Left ventricle myocardium superior (tissue), 1 donor: Measurements from ENCODE around the gene TMEM154. TPM values are rescaled to one million over a fixed set of nuclear protein-coding genes. Genes with fewer than 3 reads are reported as not detected.

Experiments used
- ATAC-seq: fragments of 200-7000 bp; cut with Tn5 transposase; one replicate; pipeline ENCODE4 v1.9.1; 2020; ENCODE audit warnings: mild to moderate bottlenecking, moderate library complexity
- DNase-seq: peaks from one replicate; pipeline ENCODE4 v3.0.0-alpha.2; 2020
- intact Hi-C: fragments of 100-400 bp; cut with micrococcal nuclease; formaldehyde crosslinking; loops from one replicate; pipeline ENCODE4 v1.11.0; 2022
- long read RNA-seq: library from polyadenylated mRNA; unstranded; transcript quantifications from one replicate; pipeline ENCODE4 v2.0.0, GENCODE V29; 2021
- total RNA-seq: library from RNA; stranded (reverse); fragmentation: NEBNext Ultra II Directional; extraction: Animal tissue kit (Norgen Biotek cat#: 25700); gene quantifications from one replicate; pipeline ENCODE4 v1.2.1, GENCODE V29; 2021
- donor health status: DM: no; HTN: yes; CAD: no; lungs with severe emphysema.

Gene TMEM154, protein sequence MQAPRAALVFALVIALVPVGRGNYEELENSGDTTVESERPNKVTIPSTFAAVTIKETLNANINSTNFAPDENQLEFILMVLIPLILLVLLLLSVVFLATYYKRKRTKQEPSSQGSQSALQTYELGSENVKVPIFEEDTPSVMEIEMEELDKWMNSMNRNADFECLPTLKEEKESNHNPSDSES
- total RNA-seq, result 3.3 TPM
- long read RNA-seq, full-length matches to known transcripts, result 1 of 1 reads
- long read RNA-seq, partial matches to known transcripts, result 0 of 1 reads
- long read RNA-seq, other reads (novel, unspliced or antisense), result 0 of 1 reads

GRCh38 chr4:152679414-152680281, at the start of gene TMEM154:
TMEM154 (minus strand) TSS chr4:152679997; CDS start chr4:152679933, 64 bp downstream.
- peak; percentile 73 for DNase-seq
- peak; percentile 67 for ATAC-seq
- intact Hi-C loops, result no loop called here

DNA sequence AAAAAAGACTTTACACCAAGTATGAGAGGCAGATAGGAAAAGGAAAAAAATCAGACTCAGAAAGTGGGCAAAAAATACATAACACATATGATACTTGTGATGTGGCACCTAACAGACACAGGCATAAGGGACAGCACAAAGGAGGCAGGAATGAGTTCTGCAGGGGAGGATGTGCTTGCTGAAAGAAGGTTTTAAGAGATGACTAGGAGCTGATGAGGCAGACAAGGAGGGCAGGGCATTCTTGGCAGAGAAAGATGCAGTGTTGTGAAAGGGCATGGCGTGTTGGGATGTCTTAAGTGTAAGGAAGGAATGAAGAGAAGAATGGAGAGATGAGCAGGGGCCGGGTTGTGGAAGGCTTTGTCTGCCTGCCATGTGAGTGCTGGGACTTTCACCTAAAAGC, 49.7 kb upstream of the TMEM154 start:
- ATAC-seq, result no peak
- intact Hi-C loops, result no loop called here
- DNase-seq, result no peak

DNA sequence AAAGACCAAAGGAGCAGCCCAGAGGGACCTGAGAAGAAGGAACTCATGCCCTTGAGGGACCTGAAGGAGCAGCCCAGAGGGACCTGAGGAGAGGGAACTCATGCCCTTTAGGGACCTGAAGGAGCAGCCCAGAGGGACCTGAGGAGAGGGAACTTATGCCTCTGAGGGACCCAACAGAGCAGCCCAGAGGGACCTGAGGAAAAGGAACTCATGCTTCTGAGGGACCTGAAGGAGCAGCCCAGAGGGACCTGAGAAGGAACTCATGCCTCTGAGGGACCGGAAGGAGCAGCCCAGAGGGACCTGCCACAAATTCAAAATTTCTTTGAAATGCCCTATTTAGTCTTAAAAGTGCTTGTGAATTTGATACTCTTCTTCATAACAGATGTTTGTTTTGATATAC, 48.5 kb upstream of the TMEM154 start:
- ATAC-seq (no peak), DNase-seq (no peak)
- intact Hi-C loops, result no loop called here

DNA sequence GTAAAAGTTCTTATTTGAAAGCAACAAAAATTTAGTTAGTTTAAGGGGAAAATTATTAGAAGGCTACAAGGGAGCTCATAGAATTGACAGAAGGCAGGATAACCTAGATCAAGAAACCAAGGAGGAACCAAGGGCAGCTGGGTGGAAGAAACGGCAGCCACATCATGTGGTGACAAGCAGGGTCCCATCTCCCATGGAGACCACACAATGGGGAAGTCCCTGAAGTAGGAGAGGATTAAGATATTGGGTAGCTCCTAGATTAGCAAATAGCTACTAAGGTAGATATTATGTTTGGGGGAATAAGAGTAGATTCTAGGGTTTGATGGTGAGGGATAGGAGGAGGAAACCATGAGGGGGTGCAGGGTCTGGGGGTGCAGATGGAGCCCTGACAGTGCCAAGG, 48.0 kb upstream of the TMEM154 start:
- intact Hi-C loops, result no loop called here
- ATAC-seq (no peak), DNase-seq (no peak)

- intact Hi-C loops, result no loop called here
- ATAC-seq, result no peak
- no peak for DNase-seq
Observed at GRCh38 chr4:152724494-152724893, 44.7 kb upstream of the TMEM154 start.

GRCh38 chr4:152723236-152723635, 43.4 kb upstream of the TMEM154 start:
- no peak for DNase-seq
- intact Hi-C loops, result no loop called here
- no peak for ATAC-seq

- ATAC-seq (no peak), DNase-seq (no peak)
- intact Hi-C loops, result no loop called here
Observed at GRCh38 chr4:152719801-152720556, 40.2 kb upstream of the TMEM154 start.

GRCh38 chr4:152719291-152719690, 39.5 kb upstream of the TMEM154 start:
- DNase-seq (no peak), ATAC-seq (no peak)
- intact Hi-C loops, result no loop called here

GRCh38 chr4:152715076-152715475, 35.3 kb upstream of the TMEM154 start:
- DNase-seq (no peak), ATAC-seq (no peak)
- intact Hi-C loops, result no loop called here

DNA sequence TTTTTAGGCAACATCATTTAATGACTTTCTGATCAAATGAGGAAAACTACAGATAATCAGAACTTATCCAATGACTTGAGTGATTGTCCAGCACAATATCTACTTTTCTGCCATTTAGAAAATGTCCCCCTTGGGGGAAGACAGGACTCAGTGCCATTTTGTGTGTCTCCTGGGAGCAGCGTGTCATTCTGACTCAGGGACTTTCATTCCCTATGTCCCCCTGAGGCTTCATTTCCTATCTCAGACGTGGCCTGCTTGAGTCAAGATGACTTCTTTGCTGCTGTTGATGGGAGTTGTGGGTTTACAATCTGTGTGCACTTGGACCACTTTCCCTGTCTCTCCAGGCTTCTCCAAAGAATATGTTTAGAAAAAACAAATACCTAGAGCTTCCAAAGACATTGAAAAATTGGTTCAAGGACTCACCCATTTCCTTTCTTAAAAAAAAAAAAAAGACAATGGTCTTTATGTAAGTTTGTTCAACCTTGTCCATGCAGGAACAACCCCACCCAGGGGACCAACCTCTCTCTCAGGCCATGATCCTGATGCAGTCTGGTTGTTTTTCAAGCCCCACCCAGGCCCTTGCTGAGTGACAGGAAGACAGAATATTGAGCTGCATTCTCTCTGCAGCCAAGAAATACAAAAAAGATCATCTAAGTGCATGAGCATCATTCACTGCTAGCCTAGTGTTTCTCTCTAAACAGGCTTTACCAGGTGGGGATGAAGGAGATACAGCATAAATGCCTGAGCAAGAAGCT, 34.3 kb upstream of the TMEM154 start:
- DNase-seq (no peak), ATAC-seq (peak; percentile 57)
- intact Hi-C loops, result no loop called here

- ATAC-seq, result no peak
Observed at GRCh38 chr4:152709675-152710438, 30.1 kb upstream of the TMEM154 start.

DNA sequence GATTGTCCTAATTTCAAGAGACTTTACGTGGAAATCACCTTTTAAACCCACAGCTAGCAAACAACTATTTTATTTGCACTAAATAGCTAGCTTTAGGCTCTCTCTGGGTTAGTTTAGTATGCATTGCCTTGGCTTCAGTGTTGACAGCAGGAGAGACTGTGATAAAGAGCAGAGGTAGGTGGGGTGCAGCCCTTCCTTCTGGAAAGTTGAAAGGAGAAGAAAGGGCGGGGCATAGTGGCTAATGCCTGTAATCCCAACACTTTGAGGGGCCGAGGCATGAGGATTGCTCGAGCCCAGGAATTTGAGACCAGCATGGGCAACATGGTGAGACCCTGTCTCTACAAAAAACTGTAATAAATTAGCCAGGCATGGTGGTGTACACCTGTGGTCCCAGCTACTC, 29.0 kb upstream of the TMEM154 start:
- intact Hi-C loops, result no loop called here
- no peak for ATAC-seq

More at GRCh38 chr4:152709675-152710438, 30.1 kb upstream of the TMEM154 start:
- no peak for DNase-seq
- intact Hi-C loops, result no loop called here

GRCh38 chr4:152708361-152708760, 28.6 kb upstream of the TMEM154 start:
- ATAC-seq, result no peak
- DNase-seq, result no peak
- intact Hi-C loops, result no loop called here

More for the DNA sequence above, 29.0 kb upstream of the TMEM154 start:
- DNase-seq, result no peak

DNA sequence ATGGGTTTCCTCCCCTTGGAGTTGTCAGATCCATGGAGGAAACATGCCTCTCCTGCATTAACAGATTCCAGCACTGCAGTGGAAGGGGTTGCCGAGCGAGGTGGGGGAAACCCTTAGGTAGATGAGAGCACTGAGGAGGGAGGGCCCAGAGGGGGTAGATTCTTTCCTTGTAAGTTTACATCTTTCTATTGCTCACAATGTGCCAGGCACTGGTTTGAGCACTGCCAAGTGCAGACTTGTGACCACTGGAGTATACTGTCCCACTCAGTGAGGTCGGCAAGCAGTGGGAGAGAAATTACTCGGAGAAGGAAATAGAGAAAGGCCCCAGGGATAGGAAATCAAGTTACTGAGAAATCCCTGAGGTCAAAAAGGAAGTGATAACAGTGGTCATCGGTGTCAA, 27.8 kb upstream of the TMEM154 start:
- intact Hi-C loops, result no loop called here
- no peak for DNase-seq
- ATAC-seq, result no peak

DNA sequence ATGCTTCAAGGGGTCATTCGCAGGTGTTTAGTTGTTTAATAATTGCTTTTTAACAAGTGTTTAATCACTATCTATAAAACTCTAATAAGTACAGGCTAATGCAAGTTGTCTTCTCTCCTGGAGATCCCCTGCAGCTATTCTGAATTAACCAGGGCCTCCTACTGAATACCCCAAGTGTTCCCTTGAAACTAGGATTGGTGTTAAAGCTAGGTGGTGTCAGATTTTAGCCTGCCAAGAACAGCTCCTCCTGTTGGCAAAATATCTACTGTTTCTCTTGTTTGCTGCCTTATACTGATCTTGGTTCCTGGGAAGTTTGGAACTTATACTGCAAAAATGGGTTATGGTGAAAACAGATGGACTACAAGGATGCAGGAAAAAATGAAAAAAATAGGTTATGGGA, 26.1 kb upstream of the TMEM154 start:
- no peak for ATAC-seq

GRCh38 chr4:152704788-152705187, 25.0 kb upstream of the TMEM154 start:
- ATAC-seq, result no peak
- DNase-seq, result no peak
- intact Hi-C loops, result no loop called here

More for the DNA sequence above, 26.1 kb upstream of the TMEM154 start:
- intact Hi-C loops, result no loop called here
- no peak for DNase-seq

DNA sequence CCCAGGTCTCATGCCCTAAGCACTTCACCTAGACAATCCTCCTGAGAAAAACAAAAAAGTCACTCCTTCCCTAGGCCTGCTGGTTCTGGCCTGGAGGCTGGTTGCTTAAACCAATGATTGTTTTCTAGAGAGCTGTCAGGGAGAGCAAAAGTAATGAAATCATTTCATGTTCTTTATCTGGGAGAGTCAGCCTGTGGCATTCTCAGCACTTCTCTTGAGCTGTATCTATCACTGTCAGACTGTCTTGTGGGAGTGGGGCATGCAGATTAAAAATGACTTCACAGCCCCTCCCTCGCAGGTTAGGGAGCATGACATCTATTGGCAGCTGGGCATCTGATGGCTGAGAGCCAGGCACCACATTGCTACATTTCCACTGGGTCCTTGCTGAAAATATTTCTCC, 20.4 kb upstream of the TMEM154 start:
- ATAC-seq, result no peak
- DNase-seq, result no peak
- intact Hi-C loops, result no loop called here

DNA sequence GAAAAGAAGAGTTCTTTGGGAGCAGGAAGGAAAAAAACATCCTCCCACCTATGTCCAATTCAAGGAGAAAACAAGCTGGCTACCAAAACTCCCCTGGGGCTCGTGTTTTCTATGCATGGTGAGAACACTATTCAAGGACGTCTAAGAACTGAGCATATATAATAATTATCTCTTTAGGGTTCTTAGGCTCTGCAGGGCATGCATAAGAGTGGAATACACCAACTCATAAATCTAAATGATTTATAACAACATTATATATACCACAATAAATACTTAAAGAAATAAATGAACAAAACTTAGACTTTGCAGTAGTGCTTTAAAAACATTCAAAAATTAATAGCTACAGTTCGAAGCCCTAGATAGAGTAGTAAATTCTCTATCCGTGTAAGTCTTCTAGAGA, 19.5 kb upstream of the TMEM154 start:
- ATAC-seq, result no peak
- DNase-seq, result no peak
- intact Hi-C loops, result no loop called here
